Upper lobe of right lung (tissue), 1 donor: Measurements from ENCODE around the gene FOXK2. TPM values are rescaled to one million over a fixed set of nuclear protein-coding genes. Genes with fewer than 3 reads are reported as not detected.

Experiments used
- ATAC-seq: fragments of 200-7000 bp; cut with Tn5 transposase; one replicate; pipeline ENCODE4 v1.9.1; 2020; ENCODE audit warnings: mild to moderate bottlenecking, moderate library complexity
- DNase-seq: peaks from one replicate; pipeline ENCODE4 v3.0.0-alpha.2; 2020
- H3K27ac ChIP-seq: fragments of 200-600 bp; one replicate; pipeline ENCODE4 v1.8.0; 2022
- H3K27me3 ChIP-seq: fragments of 200-600 bp; one replicate; pipeline ENCODE4 v1.8.0; 2022; ENCODE audit warnings: mild to moderate bottlenecking
- H3K36me3 ChIP-seq: fragments of 200-600 bp; one replicate; pipeline ENCODE4 v1.8.0; 2022
- H3K4me1 ChIP-seq: fragments of 200-600 bp; one replicate; pipeline ENCODE4 v1.8.0; 2022
- H3K4me3 ChIP-seq: fragments of 200-600 bp; one replicate; pipeline ENCODE4 v1.8.0; 2022; ENCODE audit warnings: mild to moderate bottlenecking
- H3K9me3 ChIP-seq: fragments of 200-600 bp; one replicate; pipeline ENCODE4 v1.8.0; 2022
- intact Hi-C: fragments of 100-400 bp; cut with DNase I; formaldehyde crosslinking; loops from one replicate; pipeline ENCODE4 v1.11.0; 2022
- total RNA-seq: library from RNA; stranded (reverse); fragmentation: NEBNext Ultra II Directional; extraction: Animal tissue kit (Norgen Biotek cat#: 25700); gene quantifications from one replicate; pipeline ENCODE4 v1.2.1, GENCODE V29; 2021
- TF ChIP-seq, protein P1 (sequence below): fragments of 200-600 bp; IDR thresholded peaks from one replicate; pipeline ENCODE4 v1.8.0; 2022; ENCODE audit warnings: antibody characterized with exemption
- donor health status: DM: no; HTN: yes; CAD: no; lungs with severe emphysema.

The FOXK2 gene
- total RNA-seq, 1 donor from 2014 or later = 62.4 TPM

DNA sequence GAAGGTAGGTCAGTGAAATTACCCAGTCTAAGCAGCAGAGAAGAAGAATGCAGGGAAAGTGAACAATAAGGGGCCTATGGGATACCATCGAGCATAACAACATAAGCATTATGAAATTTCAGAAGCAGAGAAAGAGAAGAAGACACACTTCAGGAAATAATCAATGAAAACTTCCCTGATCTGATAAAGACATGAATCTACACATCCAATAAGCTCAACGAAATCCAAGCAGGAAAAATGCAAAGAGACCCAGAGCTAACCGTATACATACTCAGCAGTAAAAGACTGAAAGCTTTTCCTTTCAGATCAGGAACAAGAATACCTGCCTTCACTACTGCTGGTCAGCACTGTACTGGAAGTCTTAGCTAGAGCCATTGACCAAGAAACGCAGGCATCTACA lies 90.1 kb downstream of the FOXK2 start:
- Histone ChIP-seq H3K27me3 (no peaks in the 10 kb centered on the region), H3K4me3 (no peak overlapping the region), H3K36me3 (peaks cover 18% of the 10 kb centered on the region), H3K4me1 (peaks cover 10% of the 10 kb centered on the region), H3K27ac (no peak overlapping the region), H3K9me3 (no peaks in the 10 kb centered on the region)
- intact Hi-C loops = no loop called here
- TF ChIP-seq, protein P1, sequence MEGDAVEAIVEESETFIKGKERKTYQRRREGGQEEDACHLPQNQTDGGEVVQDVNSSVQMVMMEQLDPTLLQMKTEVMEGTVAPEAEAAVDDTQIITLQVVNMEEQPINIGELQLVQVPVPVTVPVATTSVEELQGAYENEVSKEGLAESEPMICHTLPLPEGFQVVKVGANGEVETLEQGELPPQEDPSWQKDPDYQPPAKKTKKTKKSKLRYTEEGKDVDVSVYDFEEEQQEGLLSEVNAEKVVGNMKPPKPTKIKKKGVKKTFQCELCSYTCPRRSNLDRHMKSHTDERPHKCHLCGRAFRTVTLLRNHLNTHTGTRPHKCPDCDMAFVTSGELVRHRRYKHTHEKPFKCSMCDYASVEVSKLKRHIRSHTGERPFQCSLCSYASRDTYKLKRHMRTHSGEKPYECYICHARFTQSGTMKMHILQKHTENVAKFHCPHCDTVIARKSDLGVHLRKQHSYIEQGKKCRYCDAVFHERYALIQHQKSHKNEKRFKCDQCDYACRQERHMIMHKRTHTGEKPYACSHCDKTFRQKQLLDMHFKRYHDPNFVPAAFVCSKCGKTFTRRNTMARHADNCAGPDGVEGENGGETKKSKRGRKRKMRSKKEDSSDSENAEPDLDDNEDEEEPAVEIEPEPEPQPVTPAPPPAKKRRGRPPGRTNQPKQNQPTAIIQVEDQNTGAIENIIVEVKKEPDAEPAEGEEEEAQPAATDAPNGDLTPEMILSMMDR = no peak
- no peak for ATAC-seq
- no peak for DNase-seq

DNA sequence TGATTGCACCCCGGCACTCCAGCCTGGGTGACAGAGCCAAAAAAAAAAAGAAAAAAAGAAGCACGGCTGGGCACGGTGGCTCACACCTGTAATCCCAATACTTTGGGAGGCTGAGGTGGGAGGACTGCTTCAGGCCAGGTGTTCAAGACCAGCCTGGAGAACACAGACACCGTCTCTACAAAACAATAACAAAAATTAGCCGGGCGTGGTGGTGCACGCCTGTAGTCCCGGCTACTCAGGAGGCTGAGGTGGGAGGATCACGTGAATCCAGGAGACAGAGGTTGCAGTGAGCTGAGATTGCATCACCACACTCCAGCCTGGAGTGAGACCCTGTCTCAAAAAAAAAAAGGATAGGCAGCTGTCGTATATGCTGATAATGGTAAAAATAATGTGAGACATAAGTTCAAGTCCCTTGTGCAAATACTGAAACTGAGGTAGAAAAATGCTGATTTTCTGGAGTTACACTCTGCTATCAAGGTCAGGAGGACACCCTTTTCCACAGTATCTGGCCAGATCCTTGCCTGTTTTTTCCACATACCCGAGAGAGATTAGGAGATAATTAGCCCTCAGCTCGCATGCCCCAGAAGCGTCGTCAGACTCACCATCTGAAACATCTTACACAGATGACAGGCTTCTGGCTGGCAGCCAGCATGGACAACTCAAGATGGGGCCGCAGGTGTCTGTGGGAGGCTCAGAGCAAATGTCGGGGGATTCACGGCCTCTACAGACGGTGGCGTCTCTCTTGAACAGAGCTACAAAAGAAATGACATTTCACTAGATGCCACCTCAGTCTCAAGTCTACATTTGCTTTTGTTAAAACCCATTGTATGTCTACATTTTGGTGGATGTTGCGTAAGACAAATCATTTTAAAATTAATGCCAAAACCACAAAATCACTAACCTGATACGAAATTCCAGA lies 91.9 kb downstream of the FOXK2 start:
- H3K27ac ChIP-seq = no peak overlapping the region
- ATAC-seq (no peak), DNase-seq (no peak)
- H3K27me3 ChIP-seq = no peaks in the 10 kb centered on the region
- intact Hi-C loops = no loop called here
- H3K4me1 ChIP-seq = peaks cover 4% of the 10 kb centered on the region
- H3K36me3 ChIP-seq = peaks cover 29% of the 10 kb centered on the region
- TF ChIP-seq, protein P1 = no peak
- H3K9me3 ChIP-seq = no peaks in the 10 kb centered on the region
- no peak overlapping the region for H3K4me3 ChIP-seq

DNA sequence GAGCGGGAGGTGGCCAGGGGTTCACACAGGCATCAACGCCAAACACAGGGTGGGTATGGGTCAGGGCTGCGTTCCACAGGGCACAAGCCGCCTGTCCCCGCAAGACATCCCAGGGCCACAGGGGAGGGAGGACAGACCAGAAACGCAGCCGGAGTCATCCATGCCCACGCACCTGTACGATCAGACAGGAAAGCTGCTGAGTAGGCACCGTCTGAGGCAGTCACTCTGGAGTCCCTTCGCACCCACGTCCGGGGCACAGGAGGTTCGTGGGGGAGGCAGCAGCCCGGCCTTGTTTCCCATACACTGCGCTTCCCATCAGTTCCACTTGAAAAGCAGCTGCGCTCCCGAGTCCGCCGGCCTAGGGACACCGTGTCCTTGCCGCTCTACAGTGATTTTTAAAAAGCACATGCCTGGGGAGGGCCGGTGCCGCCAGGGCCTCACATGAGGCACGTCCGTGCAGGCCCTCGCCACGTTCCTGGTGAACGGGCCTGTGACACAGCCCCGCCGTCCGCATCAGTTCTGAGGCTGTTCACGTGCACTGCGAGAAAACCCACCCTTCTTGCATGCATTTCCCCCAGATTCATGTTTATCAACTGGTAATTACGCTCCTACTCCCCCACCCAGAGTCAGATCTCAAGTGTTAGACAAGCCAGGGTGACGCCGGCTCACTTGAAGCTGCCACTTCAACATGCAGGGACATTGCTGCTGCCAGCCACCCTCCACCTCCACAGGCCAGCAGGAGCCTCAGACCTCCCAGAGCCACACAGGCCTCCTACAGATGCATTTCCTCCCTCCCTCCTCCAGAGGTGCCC lies 94.0 kb downstream of the FOXK2 start:
- Histone ChIP-seq H3K4me3 (no peak overlapping the region), H3K4me1 (peaks cover 4% of the 10 kb centered on the region), H3K36me3 (peaks cover 50% of the 10 kb centered on the region), H3K27ac (no peak overlapping the region), H3K27me3 (no peaks in the 10 kb centered on the region), H3K9me3 (no peaks in the 10 kb centered on the region)
- TF ChIP-seq, protein P1 = no peak
- DNase-seq = no peak
- intact Hi-C loops = no loop called here
- peak; percentile 78 for ATAC-seq

DNA sequence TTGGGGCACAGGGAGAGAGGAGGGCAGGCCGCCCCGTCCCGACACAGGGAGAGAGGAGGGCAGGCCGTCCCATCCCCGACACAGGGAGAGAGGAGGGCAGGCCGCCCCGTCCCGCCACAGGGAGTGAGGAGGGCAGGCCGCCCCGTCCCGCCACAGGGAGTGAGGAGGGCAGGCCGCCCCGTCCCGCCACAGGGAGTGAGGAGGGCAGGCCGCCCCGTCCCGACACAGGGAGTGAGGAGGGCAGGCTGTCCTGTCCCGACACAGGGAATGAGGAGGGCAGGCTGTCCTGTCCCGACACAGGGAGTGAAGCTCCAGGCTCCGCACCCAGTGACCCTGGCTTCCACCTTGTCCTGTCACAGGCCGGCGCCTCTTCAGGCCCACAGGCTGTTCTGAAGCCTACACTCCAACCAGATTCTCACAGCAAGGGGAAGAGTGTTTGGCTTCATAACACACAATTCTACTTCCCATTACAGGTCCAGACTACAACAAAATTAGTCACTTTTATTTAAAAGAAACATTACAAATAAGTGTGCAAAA lies 94.6 kb downstream of the FOXK2 start:
- H3K27ac ChIP-seq = no peak overlapping the region
- H3K4me1 ChIP-seq = peaks cover 4% of the 10 kb centered on the region
- TF ChIP-seq, protein P1 = no peak
- no peaks in the 10 kb centered on the region for H3K27me3 ChIP-seq
- no peak for DNase-seq
- no peak for ATAC-seq
- intact Hi-C loops = no loop called here
- H3K36me3 ChIP-seq = peaks cover 57% of the 10 kb centered on the region
- H3K9me3 ChIP-seq = no peaks in the 10 kb centered on the region
- H3K4me3 ChIP-seq = no peak overlapping the region

DNA sequence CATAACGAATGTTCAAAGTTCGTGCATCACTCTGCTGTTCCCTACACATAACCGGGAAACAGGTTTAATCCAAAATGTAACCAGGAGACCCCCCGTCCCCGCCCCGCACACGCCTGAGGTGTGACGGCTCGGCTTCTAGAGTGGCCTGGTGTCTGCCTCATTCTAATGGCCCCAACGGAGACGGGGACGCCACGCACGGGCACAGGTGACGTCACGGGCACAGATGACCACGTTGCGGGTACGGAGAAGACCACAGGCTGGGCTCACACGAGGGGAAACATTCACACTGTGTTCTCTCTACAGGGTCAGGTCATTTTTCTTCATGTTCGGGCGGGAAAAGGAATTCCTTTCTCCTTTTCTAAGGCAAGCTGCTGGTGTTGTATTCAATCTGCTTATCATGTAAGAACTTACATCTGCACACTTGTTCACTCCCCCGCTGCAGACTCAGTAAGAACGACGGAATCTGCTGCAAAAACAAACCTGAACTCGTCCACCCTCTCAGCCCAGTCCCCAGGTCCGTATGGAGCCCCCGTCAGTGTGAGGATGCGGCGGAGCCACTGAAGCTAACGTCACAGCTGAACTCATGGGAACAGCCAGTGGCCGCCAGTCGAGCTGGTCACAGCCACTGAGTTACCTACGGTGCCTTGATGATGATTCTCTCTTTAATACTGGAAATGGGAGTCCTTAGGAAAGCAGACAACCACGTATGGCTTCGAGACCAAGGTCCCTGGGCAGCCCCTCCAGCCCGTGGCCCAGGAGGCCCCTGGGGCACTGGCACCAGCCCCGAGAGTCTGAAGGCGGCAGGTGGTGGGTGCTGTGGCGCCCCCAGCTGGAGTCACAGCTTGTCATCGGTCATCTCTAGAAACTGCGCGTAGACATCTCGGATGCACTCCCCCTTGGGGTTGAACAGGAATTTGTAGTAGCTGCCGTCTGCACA lies 95.8 kb downstream of the FOXK2 start:
- H3K4me1 ChIP-seq = peaks cover 4% of the 10 kb centered on the region
- DNase-seq (no peak), ATAC-seq (no peak)
- peaks cover 61% of the 10 kb centered on the region for H3K36me3 ChIP-seq
- no peak overlapping the region for H3K27ac ChIP-seq
- intact Hi-C loops = no loop called here
- H3K9me3 ChIP-seq = no peaks in the 10 kb centered on the region
- TF ChIP-seq, protein P1 = no peak
- H3K27me3 ChIP-seq = no peaks in the 10 kb centered on the region
- no peak overlapping the region for H3K4me3 ChIP-seq
